Measurements from ENCODE around the gene NFATC2.
"Not testable (repeated sequence)": the region's sequence is repeated elsewhere in the genome, so short reads cannot be mapped to it uniquely, and the experiment has no call there.

NFATC2 gene

GRCh38 chr20:51567622-51568021 lies 25.1 kb upstream of the NFATC2 start:
- DNase-seq = no peak

GRCh38 chr20:51566594-51566993 lies 24.1 kb upstream of the NFATC2 start:
- DNase-seq = no peak

DNA sequence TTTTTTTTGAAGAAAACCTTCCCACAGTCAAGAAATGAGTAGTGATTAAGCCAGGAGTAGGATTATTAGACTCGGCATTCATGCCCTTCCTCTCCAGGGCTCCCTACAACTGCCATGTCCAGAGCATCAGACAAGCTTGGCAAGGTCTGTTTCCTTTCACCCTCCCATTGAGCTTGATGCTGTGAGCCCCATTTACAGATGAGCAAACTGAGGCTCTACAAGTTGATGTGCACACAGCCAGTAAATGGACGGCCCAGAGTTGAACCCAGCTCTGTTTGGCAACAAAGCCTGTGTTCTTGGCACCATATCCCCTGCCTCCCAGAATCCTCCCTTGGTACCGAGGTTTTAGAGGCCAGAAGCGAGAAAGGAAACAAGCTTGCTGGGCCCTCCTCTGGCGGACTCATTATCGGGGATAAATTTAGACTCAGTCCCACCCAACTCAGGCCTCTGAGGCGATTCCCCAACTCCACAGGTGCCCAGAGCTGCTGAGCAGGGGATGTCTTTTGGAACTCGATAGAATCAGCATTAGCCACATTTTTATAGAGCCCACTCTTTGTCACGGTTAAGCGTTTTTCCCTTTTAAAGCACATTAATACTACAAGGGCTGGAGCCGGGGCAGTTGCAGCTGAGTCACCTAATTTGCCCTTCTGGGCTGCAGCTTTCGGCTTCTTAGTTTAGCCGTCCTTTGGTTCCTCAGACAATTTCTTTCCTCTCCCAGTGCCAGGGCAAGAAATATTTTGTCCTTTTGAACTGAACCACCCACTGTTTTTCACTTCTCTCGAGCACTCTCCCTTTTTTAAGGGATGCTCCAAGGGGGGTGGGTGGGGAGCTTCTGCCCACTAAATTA lies 23.0 kb upstream of the NFATC2 start:
- no peak for DNase-seq

DNA sequence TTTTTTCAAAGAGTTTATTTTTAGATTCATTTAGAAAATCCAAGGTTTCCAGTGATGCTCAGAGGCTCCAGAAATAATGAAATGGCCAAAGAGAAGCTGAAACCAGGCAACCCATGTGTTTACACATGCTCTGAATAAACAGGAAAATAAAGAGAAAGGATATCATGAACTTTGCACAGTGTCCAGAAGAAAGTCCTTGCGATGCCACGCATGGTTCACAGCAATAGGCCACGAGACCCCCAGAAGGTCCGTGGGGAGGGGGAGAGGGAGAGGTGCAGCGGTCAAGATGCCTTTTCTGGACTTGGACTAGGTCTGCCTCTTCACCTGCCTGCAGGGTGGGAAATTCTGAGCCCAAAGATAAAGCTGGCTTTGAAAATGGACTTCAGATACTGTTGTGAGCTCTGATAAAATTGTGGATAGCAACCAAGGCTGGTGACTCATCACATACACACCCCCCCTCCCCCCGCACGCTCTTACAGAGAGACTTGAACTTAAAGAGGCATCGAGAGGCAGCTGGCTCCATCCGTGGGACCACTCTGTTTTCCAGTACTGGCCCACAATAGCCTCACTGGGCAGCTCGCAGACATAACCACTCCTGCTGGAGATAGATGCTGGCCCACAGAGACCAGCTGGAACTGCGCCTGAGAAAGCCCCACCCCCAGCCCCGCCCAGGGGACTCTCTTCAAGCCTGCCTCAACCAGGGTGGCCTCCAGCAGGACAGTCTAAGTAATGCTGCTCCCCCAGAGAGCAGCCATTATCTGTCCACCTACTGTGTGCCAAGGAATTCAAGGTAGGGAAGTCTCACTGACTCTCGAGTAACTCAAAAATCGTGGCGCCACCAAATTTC lies 21.2 kb upstream of the NFATC2 start:
- no peak for DNase-seq

GRCh38 chr20:51563174-51563485 lies 20.6 kb upstream of the NFATC2 start:
- no peak for DNase-seq

DNA sequence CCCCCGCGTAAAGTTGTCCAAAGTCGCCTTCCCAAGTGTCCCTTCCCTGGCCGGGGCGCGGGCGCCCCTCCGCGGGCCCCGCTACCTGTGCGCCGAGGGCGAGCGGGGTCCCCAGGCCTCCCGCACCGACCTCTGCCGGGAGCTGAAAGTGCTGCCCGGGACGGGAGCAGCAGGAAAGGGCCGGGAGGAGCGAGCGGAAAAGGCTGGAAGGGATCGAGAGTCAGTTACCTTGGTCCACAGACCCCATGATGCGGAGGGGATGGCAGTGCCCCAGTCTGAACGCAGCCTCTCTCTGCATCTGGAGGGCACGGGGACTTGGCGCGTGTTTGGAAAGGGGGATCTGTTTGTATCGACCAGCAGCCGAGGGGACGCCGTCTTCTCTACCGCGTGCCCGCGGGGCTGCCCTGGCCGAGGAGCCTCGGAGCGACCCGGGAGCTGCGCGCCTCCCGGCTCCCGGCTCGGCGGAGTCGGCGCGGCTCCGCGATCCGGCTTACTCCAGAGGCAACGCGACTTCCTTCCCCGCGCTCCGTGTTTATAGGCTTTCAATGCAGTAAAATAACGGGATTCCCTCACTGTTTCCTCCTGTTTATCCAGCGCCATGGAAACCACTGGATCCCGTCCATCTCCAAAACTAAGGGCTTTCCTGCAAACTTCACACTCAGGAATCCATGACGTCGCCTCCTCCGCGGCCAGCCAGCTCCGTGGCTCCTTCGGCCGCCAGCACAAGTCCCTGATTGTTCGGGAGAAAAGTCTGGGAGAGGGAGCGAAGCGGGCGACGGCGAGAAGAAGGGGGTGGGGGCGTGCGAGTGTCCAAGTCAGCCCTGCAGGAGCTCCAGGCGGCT lies 20.0 kb upstream of the NFATC2 start:
- DNase-seq = no peak

- DNase-seq = no peak
Observed at GRCh38 chr20:51562027-51562331, 19.5 kb upstream of the NFATC2 start.

- no peak for DNase-seq
Observed at GRCh38 chr20:51560550-51561307, 18.2 kb upstream of the NFATC2 start.

DNA sequence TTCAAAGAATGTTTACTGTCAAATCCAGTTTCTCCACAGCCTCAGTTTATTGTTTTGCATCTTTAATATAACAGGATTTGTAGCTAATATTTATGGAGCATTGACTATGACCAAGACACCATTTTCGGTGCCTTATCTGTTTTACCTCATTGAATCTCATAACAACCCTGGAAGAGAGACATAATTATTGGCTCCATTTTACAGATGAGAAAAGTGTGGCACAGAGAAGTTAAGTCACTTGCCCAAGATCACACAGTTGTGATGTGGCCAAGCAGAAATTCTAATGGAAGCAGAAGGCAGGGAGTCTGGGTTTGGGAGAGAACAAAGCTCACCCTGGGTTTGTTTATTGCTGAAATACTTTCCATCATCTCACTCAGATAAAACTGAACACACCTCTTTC lies 17.5 kb upstream of the NFATC2 start:
- DNase-seq = no peak

DNA sequence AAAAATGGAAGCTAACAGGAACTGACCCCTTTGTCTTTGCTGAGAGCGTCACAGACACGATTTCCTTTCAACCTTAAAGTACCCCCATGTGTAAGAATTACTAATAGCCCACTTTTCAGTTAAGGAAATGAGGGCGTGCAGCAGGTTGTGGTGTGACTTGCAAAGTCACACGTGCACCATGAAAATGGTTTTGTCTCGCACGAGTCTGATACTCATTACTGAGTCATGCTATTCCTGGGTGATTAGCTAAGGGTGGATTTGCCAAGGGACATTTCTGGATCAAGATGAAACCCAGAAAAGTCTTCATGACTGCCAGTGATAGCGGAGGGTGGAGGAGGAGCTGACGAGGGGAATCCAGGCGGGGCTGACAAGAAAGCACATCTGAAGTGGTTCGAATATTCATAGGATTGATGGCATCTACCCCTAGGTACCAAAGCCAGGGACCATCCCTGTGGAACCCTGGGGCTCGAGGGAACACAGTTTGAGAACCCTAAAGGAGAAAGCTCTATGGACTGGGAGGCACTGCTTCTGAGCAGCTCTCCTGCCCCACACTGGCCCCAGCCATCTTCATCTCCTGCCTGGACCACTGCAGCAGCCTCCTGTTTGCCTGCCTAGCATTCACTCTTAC lies 12.1 kb upstream of the NFATC2 start:
- DNase-seq = no peak

DNA sequence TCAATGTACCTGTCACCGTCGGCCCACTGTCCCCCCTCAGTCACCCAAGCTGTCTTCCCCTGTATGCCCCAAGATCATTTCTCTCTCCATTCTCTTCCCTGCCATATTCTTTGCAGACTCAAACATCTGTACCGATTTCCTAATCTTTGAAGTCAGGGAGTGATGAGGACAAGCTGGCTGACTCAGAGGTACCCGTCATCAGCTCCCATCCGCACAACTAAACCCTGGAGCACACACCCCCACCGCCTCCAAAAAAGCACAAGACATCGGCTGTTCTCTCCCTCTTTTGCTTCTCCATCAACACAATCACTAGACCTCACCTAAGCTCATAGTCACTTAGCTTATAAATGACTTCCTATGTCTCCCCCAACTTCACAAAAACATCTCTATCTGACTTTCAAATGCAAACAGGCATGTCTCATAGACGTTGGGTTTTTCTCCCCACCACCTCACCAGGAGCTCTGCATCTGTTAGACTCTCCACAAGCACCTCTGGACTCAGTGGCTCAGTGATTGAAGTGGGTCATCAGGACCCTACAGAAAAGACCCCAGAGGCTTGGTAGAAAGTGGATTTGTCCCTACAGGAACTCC lies 11.5 kb upstream of the NFATC2 start:
- no peak for DNase-seq

DNA sequence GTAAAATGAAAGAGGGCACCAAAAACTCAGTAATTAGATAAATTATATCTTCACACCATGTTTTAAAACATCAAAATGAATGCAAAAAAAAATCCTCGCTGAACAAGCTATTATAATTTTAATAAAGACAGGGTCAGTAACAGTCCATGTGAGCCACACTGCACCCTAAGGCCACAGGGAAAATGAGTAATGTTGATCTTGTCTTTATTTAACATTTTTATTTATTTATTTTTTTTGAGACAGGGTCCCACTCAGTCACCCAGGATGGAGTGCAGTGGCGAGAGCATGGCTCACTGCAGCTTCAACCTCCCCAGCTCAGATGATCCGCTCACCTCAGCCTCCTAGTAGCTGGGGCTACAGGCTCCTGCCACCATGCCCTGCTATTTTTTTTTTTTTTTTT lies 8.7 kb upstream of the NFATC2 start:
- DNase-seq = no peak

- no peak for DNase-seq
Observed at GRCh38 chr20:51549474-51549873, 7.0 kb upstream of the NFATC2 start.

DNA sequence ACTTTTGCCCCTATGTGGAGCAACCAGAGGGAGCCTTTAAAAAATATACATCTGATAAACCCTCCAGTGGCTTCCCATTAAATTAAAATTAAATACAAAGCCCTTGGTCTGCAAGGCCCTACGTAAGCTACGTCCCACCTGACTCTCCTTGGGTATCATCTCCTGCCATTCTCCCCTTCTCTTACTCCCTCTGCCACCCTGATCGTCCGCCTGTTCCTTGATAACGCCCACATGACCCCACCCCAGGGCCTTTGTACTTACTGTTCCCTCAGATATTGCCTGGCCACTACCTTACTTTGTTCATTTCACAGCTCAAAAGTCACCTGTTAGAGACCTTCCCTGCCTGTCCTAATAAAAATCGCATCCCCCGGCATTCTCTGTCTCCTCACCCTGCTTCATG lies 5.4 kb upstream of the NFATC2 start:
- DNase-seq = no peak

DNA sequence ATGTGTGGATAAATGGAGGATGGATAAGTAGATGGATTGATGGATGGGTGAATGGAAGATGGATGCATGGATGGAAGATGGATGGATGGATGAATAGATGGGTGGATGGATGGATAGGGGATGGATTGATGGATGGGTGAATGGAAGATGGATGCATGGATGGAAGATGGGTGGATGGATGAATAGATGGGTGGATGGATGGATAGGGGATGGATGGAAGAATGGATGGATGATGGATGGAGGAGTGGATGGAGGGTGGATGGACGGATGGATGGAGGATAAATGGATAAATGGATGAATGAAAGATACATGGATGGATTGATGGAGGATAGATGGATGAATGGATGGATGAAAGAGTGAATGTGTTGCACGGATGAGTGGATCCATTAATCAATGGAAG lies 3.0 kb upstream of the NFATC2 start:
- DNase-seq = no peak

GRCh38 chr20:51543422-51543788 lies 886 bp upstream of the NFATC2 start:
- DNase-seq = no peak

DNA sequence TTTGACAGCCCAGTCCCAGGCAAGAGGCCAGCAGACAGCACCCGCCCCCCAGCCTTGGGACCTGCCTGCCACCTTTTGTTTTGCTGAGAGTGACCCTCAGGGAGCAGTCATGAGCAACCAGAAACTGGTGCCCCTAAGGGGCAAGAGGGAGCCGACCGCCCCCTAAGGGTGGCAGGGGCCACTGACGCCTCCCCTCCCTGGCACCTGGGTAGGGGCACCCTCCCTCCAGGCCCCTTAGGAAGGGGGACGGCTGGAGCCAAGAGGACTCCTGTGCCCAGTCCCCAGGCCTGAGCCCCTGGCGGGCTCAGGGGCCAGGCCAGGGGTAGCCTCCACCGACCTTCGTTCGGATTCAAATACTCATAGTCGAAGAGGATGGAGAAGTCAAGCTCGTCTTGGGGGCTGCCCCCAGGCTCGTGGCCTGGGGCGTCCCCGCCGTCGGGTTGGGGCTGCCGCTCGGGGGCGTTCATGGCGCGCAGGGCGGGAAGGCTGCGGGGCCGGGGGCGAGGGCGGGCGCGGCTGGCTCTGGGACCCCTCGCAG lies 417 bp downstream of the NFATC2 start:
- peak; percentile 72 for DNase-seq

GRCh38 chr20:51541189-51542032 lies 1.1 kb downstream of the NFATC2 start:
- DNase-seq = peak; percentile 91

GRCh38 chr20:51540580-51540979 lies 1.9 kb downstream of the NFATC2 start:
- DNase-seq = peak; percentile 46

GRCh38 chr20:51540074-51540473 lies 2.4 kb downstream of the NFATC2 start:
- not testable (repeated sequence) for DNase-seq

All from CD4-positive, alpha-beta T cell treated with Interleukin-12 subunit alpha and Interleukin-12 subunit beta, for 1 hour (primary cell).